Mesendoderm (in vitro differentiated cells): ENCODE data around the gene RIPK3.

Source experiments
- DNase-seq: peaks from one replicate; pipeline ENCODE4 v3.0.0; 2013
- H2AK5ac ChIP-seq: 2 replicates; pipeline ENCODE4 v1.6.1; 2013; ENCODE audit warnings: low read length, inconsistent platforms
- H2BK120ac ChIP-seq: 2 replicates; pipeline ENCODE4 v1.6.1; 2013; ENCODE audit warnings: low read depth, mild to moderate bottlenecking, low read length, moderate library complexity, mixed read lengths
- H2BK15ac ChIP-seq: replicated peaks from 2 replicates; pipeline ENCODE4 v1.6.1; 2013; ENCODE audit warnings: low read depth, mild to moderate bottlenecking, moderate library complexity
- H2BK5ac ChIP-seq: 2 replicates; pipeline ENCODE4 v1.6.1; 2013; ENCODE audit warnings: low read length, inconsistent platforms
- H3K18ac ChIP-seq: 2 replicates; pipeline ENCODE4 v1.6.1; 2013; ENCODE audit warnings: mild to moderate bottlenecking, low read length, mixed read lengths
- H3K23ac ChIP-seq: one replicate; pipeline ENCODE4 v1.6.1; 2013; ENCODE audit warnings: low read length
- H3K27ac ChIP-seq: 2 replicates; pipeline ENCODE4 v1.5.1; 2013; ENCODE audit warnings: low read depth, mild to moderate bottlenecking, inconsistent platforms, low read length, moderate library complexity
- H3K27me3 ChIP-seq: 2 replicates; pipeline ENCODE4 v1.6.1; 2013; ENCODE audit warnings: low read length, control low read depth, mild to moderate bottlenecking, inconsistent platforms; ENCODE audit not compliant: insufficient read depth, poor library complexity
- H3K36me3 ChIP-seq: 2 replicates; pipeline ENCODE4 v1.6.1; 2013; ENCODE audit warnings: low read length, inconsistent platforms; ENCODE audit not compliant: control insufficient read depth, insufficient read depth
- H3K4ac ChIP-seq: one replicate; pipeline ENCODE4 v1.6.1; 2013; ENCODE audit warnings: low read depth, mild to moderate bottlenecking, low read length, moderate library complexity
- H3K4me1 ChIP-seq: 2 replicates; pipeline ENCODE4 v1.6.1; 2013; ENCODE audit warnings: low read depth, low read length, inconsistent platforms; ENCODE audit not compliant: control insufficient read depth
- H3K4me2 ChIP-seq: 2 replicates; pipeline ENCODE4 v1.6.1; 2013; ENCODE audit warnings: low read length
- H3K4me3 ChIP-seq: 2 replicates; pipeline ENCODE4 v1.5.1; 2013; ENCODE audit warnings: mild to moderate bottlenecking, low read length
- H3K56ac ChIP-seq: one replicate; pipeline ENCODE4 v1.6.1; 2013; ENCODE audit warnings: low read length
- H3K79me1 ChIP-seq: 2 replicates; pipeline ENCODE4 v1.6.1; 2013; ENCODE audit warnings: low read length, inconsistent platforms
- H3K79me2 ChIP-seq: 2 replicates; pipeline ENCODE4 v1.6.1; 2013; ENCODE audit warnings: mild to moderate bottlenecking, low read length; ENCODE audit not compliant: control insufficient read depth, insufficient read depth
- H3K9ac ChIP-seq: 2 replicates; pipeline ENCODE4 v1.6.1; 2013; ENCODE audit warnings: low read length, inconsistent platforms
- H4K5ac ChIP-seq: one replicate; pipeline ENCODE4 v1.6.1; 2013; ENCODE audit warnings: low read length
- H4K8ac ChIP-seq: one replicate; pipeline ENCODE4 v1.6.1; 2013; ENCODE audit warnings: low read depth, mild to moderate bottlenecking, control low read depth, low read length, moderate library complexity
- WGBS: extraction: QIAGEN DNeasy Blood & Tissue Kit; methylation state at CpG from one replicate; pipeline ENCODE4 v1.1.7; 2013; ENCODE audit warnings: low lambda C conversion rate, missing lambda C conversion rate; ENCODE audit not compliant: insufficient coverage; ENCODE audit errors: extremely low coverage; 5-methylcytosine and 5-hydroxymethylcytosine counted together

Gene RIPK3

DNA sequence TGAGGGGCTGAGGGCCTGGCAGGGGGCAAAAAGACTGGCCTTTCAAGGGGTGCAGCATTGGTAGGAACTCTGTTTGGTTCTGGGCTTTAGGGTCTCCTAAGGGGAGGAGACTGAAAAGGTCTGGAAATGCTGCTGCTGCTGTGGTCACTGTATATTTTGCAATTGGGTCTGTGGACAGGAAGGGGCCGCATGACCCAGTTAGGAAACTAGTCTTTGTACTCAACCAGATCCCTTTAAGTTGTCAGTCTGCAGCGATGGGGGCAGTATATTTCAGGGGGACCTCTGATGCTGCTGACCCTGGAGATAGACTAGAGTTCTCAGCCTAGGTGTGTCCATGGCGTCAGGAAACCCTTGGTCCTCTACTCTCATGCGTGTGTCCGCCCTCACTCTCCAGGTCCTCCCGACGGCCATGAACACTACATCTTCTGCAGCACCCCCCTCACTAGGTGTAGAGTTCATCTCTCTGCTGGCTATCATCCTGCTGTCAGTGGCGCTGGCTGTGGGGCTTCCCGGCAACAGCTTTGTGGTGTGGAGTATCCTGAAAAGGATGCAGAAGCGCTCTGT lies 24.5 kb downstream of the RIPK3 start:
- no peaks in the 10 kb centered on the region for H3K79me2 ChIP-seq
- H3K79me1 ChIP-seq: no peaks in the 10 kb centered on the region
- H3K23ac ChIP-seq: no peak overlapping the region
- H3K27ac ChIP-seq: no peak overlapping the region
- no peaks in the 10 kb centered on the region for H3K27me3 ChIP-seq
- H3K4me2 ChIP-seq: no peak overlapping the region
- no peak overlapping the region for H2BK15ac ChIP-seq
- no CpG with 5 or more reads among the region's 10 CpGs for WGBS
- no peak overlapping the region for H3K9ac ChIP-seq
- no peak overlapping the region for H3K4me3 ChIP-seq
- no peak overlapping the region for H3K4ac ChIP-seq
- peaks cover 12% of the 10 kb centered on the region for H3K4me1 ChIP-seq
- no peak overlapping the region for H3K56ac ChIP-seq
- no peak overlapping the region for H4K5ac ChIP-seq
- H3K36me3 ChIP-seq: peaks cover 1% of the 10 kb centered on the region
- no peak overlapping the region for H3K18ac ChIP-seq
- H2BK5ac ChIP-seq: no peak overlapping the region
- no peak overlapping the region for H4K8ac ChIP-seq
- DNase-seq: no peak
- H2BK120ac ChIP-seq: no peak overlapping the region
- no peak overlapping the region for H2AK5ac ChIP-seq

DNA sequence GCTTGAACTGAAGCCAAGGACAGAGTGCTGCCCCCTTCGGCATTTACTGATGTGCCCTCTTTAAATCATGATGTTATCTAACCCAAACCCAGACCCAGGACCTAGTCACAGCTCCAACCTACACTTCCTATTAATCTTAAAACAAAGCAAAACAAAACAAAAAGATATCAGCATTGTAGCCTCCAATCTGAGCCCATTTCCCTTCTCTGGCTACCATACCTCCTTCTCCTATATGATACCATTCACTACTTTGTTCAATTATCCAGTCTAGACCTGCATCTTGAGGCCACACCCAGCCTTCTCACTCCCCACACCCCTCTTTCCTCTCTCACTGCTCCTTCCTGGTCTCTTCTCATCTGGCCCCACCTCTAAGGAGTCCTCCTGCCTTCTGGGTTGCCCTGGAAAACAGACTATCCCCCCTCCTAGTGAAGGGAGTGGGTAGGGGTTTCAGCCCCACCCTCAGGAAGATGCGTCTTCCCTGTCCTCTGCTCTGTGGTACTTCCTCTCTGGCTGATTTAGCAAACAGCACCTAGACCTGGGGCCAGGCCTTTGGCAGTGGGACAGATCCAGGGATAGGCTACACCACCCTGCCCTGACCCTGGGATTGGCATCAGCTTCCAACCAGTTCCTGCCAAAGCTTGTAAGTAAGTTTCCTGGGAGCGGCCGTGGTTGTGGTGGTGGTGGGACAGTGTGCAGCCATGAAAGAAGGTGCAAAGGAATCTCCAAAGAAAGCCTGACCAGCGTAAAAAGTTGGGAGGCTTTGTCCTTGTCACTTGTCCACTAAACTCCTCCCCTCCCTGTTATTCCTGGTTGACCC lies 25.2 kb downstream of the RIPK3 start:
- Histone ChIP-seq H3K27ac (no peak overlapping the region), H4K5ac (no peak overlapping the region), H3K4me2 (no peak overlapping the region), H2BK5ac (no peak overlapping the region), H3K36me3 (peaks cover 1% of the 10 kb centered on the region), H3K18ac (no peak overlapping the region), H3K4ac (no peak overlapping the region), H3K79me1 (no peaks in the 10 kb centered on the region), H3K9ac (no peak overlapping the region), H3K56ac (no peak overlapping the region), H3K4me1 (peaks cover 12% of the 10 kb centered on the region), H3K79me2 (no peaks in the 10 kb centered on the region), H3K4me3 (no peak overlapping the region), H2BK120ac (no peak overlapping the region), H2BK15ac (no peak overlapping the region), H3K27me3 (no peaks in the 10 kb centered on the region), H3K23ac (no peak overlapping the region), H4K8ac (no peak overlapping the region), H2AK5ac (no peak overlapping the region)
- no peak for DNase-seq
- no CpG with 5 or more reads among the region's 5 CpGs for WGBS

DNA sequence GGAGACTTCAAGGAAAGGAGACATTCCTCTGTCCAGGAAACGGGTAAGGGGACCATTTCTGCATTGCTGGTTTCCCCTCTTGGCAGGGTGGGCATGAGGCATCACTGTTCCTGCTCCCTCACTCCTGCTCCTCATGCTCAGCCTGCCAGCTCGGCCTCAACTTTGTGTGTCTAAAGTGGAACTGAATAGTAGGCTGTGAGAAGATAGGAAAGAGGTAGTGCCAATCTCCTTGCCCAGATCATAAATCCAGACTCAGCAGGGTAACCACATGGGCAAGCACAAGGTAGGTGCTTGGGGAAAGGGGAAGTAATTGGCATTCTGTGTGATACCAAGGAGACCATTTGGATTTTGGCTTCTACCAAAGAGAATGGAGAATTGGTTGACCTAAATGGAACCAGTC lies 25.9 kb downstream of the RIPK3 start:
- Histone ChIP-seq H3K56ac (no peak overlapping the region), H3K79me1 (no peaks in the 10 kb centered on the region), H3K4me1 (peaks cover 12% of the 10 kb centered on the region), H3K27me3 (no peaks in the 10 kb centered on the region), H3K4me3 (no peak overlapping the region), H3K9ac (no peak overlapping the region), H3K4ac (no peak overlapping the region), H2BK5ac (no peak overlapping the region), H4K8ac (no peak overlapping the region), H2BK120ac (no peak overlapping the region), H2BK15ac (no peak overlapping the region), H3K23ac (no peak overlapping the region), H3K79me2 (no peaks in the 10 kb centered on the region), H3K4me2 (no peak overlapping the region), H3K36me3 (peaks cover 1% of the 10 kb centered on the region), H3K18ac (no peak overlapping the region), H3K27ac (no peak overlapping the region), H2AK5ac (no peak overlapping the region), H4K5ac (no peak overlapping the region)
- no CpG with 5 or more reads among the region's 2 CpGs for WGBS
- DNase-seq: no peak

DNA sequence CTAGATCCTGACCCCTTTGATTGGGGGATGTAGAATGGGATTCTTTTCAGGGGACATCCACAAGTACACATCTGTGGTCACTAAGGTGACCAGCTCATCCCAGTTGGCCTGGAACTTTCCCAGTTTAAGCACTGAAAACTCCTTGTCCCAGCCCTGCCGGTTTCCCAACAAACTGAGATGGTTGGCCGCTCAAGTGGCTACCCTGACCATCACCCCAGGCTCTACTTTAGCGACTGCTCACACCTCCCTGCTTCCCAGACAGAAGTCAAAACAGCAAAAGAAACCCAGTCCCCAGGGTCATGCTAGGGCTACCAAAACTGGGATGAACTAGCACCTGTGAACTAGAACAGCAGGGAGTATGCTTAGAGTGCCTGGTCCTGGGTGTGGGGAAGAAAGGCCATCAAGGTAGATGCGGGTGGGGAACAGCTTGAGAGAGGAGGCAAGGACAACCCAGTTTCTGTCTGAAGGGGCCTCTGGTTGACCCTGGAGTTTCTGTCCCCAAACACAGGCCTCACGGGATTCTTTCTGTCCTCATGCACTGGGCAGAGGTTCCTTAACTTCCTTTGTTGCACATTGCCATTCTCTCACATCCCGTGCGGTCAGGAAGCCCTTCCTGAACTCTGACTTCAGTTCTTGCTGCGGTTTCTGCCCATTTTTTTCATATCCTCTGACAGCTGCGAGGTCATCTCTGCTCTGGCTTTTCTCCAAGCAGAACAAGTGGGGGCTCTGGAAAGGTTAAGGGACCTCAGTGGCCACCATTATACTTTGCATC lies 26.9 kb downstream of the RIPK3 start:
- peaks cover 2% of the 10 kb centered on the region for H3K79me1 ChIP-seq
- H3K27ac ChIP-seq: no peak overlapping the region
- no peak overlapping the region for H4K5ac ChIP-seq
- no peak overlapping the region for H2AK5ac ChIP-seq
- H3K56ac ChIP-seq: no peak overlapping the region
- DNase-seq: no peak
- H3K18ac ChIP-seq: no peak overlapping the region
- WGBS: no CpG with 5 or more reads among the region's 9 CpGs
- H3K27me3 ChIP-seq: no peaks in the 10 kb centered on the region
- no peak overlapping the region for H2BK120ac ChIP-seq
- no peak overlapping the region for H4K8ac ChIP-seq
- no peak overlapping the region for H3K4me2 ChIP-seq
- H2BK15ac ChIP-seq: no peak overlapping the region
- H3K79me2 ChIP-seq: no peaks in the 10 kb centered on the region
- no peak overlapping the region for H3K23ac ChIP-seq
- no peak overlapping the region for H3K4me3 ChIP-seq
- peaks cover 12% of the 10 kb centered on the region for H3K4me1 ChIP-seq
- H3K36me3 ChIP-seq: peaks cover 1% of the 10 kb centered on the region
- no peak overlapping the region for H3K9ac ChIP-seq
- no peak overlapping the region for H2BK5ac ChIP-seq
- H3K4ac ChIP-seq: no peak overlapping the region

DNA sequence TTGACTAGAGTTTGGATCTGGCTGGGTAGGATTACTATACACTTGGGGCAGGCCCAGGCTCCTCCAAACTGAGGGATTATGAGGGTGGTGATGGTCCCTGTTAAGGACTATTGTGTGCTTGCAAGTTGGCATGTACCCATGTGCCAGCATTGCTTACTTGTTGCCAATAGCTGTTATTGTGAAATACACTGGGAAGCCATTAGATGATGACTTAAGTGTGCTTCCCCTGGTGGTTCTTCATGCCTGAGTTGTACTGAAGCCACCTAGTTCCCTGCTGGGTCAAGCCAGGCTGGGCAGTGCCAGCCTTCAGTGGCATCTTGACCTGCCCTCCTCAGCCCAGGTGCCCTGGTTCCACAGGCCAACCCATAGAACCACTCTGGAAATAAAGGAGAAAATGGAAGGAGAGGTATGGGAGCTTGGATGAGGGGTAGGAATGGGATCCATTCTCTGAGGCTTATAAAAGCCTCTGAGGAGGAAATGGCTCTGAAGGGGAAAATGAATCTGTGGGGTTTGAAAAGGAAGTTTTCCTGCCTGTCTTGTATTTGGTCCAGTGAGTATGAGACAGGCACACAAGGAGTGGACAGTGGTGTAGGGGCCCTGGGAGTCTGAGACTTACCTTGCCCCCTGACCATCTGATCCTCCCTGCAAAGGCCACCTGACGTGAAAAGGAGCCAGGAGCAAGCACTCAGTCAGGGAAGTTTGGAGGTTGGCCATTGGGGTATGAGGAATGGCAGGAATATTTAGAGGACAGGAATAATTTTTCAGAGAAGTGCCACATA lies 27.8 kb downstream of the RIPK3 start:
- Histone ChIP-seq H2BK15ac (no peak overlapping the region), H3K9ac (no peak overlapping the region), H2BK120ac (no peak overlapping the region), H3K4me3 (no peak overlapping the region), H3K56ac (no peak overlapping the region), H3K4ac (no peak overlapping the region), H2BK5ac (no peak overlapping the region), H4K5ac (no peak overlapping the region), H3K27ac (no peak overlapping the region), H3K4me1 (peaks cover 7% of the 10 kb centered on the region), H3K27me3 (no peaks in the 10 kb centered on the region), H3K36me3 (peaks cover 1% of the 10 kb centered on the region), H4K8ac (no peak overlapping the region), H3K79me1 (peaks cover 2% of the 10 kb centered on the region), H2AK5ac (no peak overlapping the region), H3K4me2 (no peak overlapping the region), H3K18ac (no peak overlapping the region), H3K79me2 (no peaks in the 10 kb centered on the region), H3K23ac (no peak overlapping the region)
- WGBS: no CpG with 5 or more reads among the region's 1 CpG
- DNase-seq: no peak
